H9 (cell line): ENCODE results near the gene TMEM209. TPM values are rescaled to one million over a fixed set of nuclear protein-coding genes. Genes with fewer than 3 reads are reported as not detected.

Experiments
- DNase-seq: peaks from one replicate; pipeline ENCODE4 v3.0.0-alpha.2; 2017
- H2AFZ ChIP-seq: one replicate; pipeline ENCODE4 v1.6.1; 2013; ENCODE audit warnings: mild to moderate bottlenecking, low read length, control low read depth, moderate library complexity
- H2AK5ac ChIP-seq: 2 replicates; pipeline ENCODE4 v1.6.1; 2013; ENCODE audit warnings: low read length, control low read depth, mixed read lengths; ENCODE audit not compliant: insufficient read length
- H2BK120ac ChIP-seq: one replicate; pipeline ENCODE4 v1.6.1; 2013; ENCODE audit warnings: low read depth, mild to moderate bottlenecking, low read length, control low read depth, inconsistent platforms; ENCODE audit not compliant: poor library complexity, severe bottlenecking
- H2BK12ac ChIP-seq: 2 replicates; pipeline ENCODE4 v1.6.1; 2013; ENCODE audit warnings: low read length, control low read depth, mixed read lengths, low read depth; ENCODE audit not compliant: insufficient read length
- H2BK15ac ChIP-seq: 2 replicates; pipeline ENCODE4 v1.6.1; 2013; ENCODE audit warnings: low read depth, low read length, control low read depth
- H2BK20ac ChIP-seq: one replicate; pipeline ENCODE4 v1.6.1; 2013; ENCODE audit warnings: low read depth, mild to moderate bottlenecking, low read length, control low read depth, inconsistent platforms; ENCODE audit not compliant: poor library complexity, severe bottlenecking
- H2BK5ac ChIP-seq: 2 replicates; pipeline ENCODE4 v1.6.1; 2013; ENCODE audit warnings: low read length, control low read depth, mixed read lengths; ENCODE audit not compliant: insufficient read length
- H3K14ac ChIP-seq: 2 replicates; pipeline ENCODE4 v1.6.1; 2013; ENCODE audit warnings: low read length, control low read depth; ENCODE audit not compliant: insufficient read depth
- H3K18ac ChIP-seq: 2 replicates; pipeline ENCODE4 v1.6.1; 2013; ENCODE audit warnings: low read depth, mild to moderate bottlenecking, mixed read lengths, low read length, control low read depth; ENCODE audit not compliant: insufficient read length
- H3K23ac ChIP-seq: 2 replicates; pipeline ENCODE4 v1.6.1; 2013; ENCODE audit warnings: low read length, control low read depth, mixed read lengths, low read depth; ENCODE audit not compliant: insufficient read length
- H3K23me2 ChIP-seq: 2 replicates; pipeline ENCODE4 v1.6.1; 2013; ENCODE audit warnings: low read depth, mild to moderate bottlenecking, mixed read lengths, low read length, control low read depth; ENCODE audit not compliant: insufficient read length, poor library complexity, severe bottlenecking
- H3K27ac ChIP-seq: 2 replicates; pipeline ENCODE4 v1.5.1; 2013; ENCODE audit warnings: low read length, control low read depth, mixed read lengths, low read depth; ENCODE audit not compliant: insufficient read length
- H3K27me3 ChIP-seq: 2 replicates; pipeline ENCODE4 v1.6.1; 2013; ENCODE audit warnings: low read length, control low read depth, inconsistent platforms; ENCODE audit not compliant: insufficient read depth
- H3K4ac ChIP-seq: 2 replicates; pipeline ENCODE4 v1.6.1; 2013; ENCODE audit warnings: low read depth, mild to moderate bottlenecking, control low read depth, inconsistent platforms, low read length, moderate library complexity
- H3K4me1 ChIP-seq: 2 replicates; pipeline ENCODE4 v1.6.1; 2013; ENCODE audit warnings: low read length, control low read depth, inconsistent platforms; ENCODE audit not compliant: insufficient read depth
- H3K4me2 ChIP-seq: 2 replicates; pipeline ENCODE4 v1.6.1; 2013; ENCODE audit warnings: low read length, control low read depth, mixed read lengths; ENCODE audit not compliant: insufficient read length, insufficient read depth
- H3K56ac ChIP-seq: 2 replicates; pipeline ENCODE4 v1.6.1; 2013; ENCODE audit warnings: low read depth, mild to moderate bottlenecking, mixed read lengths, low read length, control low read depth; ENCODE audit not compliant: insufficient read length
- H3K79me1 ChIP-seq: 2 replicates; pipeline ENCODE4 v1.6.1; 2013; ENCODE audit warnings: low read depth, mild to moderate bottlenecking, moderate library complexity, low read length, control low read depth, inconsistent platforms; ENCODE audit not compliant: insufficient read depth, poor library complexity, severe bottlenecking
- H3K79me2 ChIP-seq: 2 replicates; pipeline ENCODE4 v1.6.1; 2013; ENCODE audit warnings: low read length, control low read depth, inconsistent platforms; ENCODE audit not compliant: insufficient read depth
- H3K9ac ChIP-seq: 2 replicates; pipeline ENCODE4 v1.6.1; 2013; ENCODE audit warnings: low read length, control low read depth, mixed read lengths; ENCODE audit not compliant: insufficient read length; ENCODE audit errors: extremely low read depth
- H3K9me3 ChIP-seq: one replicate; pipeline ENCODE4 v1.6.1; 2013; ENCODE audit warnings: low read depth, low read length, inconsistent platforms; ENCODE audit not compliant: control insufficient read depth
- H3T11ph ChIP-seq: one replicate; pipeline ENCODE4 v1.6.1; 2013; ENCODE audit warnings: mild to moderate bottlenecking, low read length, control low read depth, inconsistent platforms
- H4K20me1 ChIP-seq: one replicate; pipeline ENCODE4 v1.6.1; 2013; ENCODE audit not compliant: control insufficient read depth, insufficient read length, insufficient read depth
- H4K5ac ChIP-seq: 2 replicates; pipeline ENCODE4 v1.6.1; 2013; ENCODE audit warnings: low read depth, mild to moderate bottlenecking, mixed read lengths, low read length, control low read depth; ENCODE audit not compliant: insufficient read length
- H4K8ac ChIP-seq: replicated peaks from 2 replicates; pipeline ENCODE4 v1.6.1; 2013; ENCODE audit warnings: low read length, control low read depth, mixed read lengths, low read depth; ENCODE audit not compliant: insufficient read length
- H4K91ac ChIP-seq: 2 replicates; pipeline ENCODE4 v1.6.1; 2013; ENCODE audit warnings: low read depth, mild to moderate bottlenecking, moderate library complexity, mixed read lengths, low read length, control low read depth; ENCODE audit not compliant: insufficient read length
- H3K27ac Mint-ChIP-seq, 3 experiments: 2 replicates in 2 of 3; 3 replicates in 1 of 3; pipeline ENCODE4 v1.8.0; 2020 to 2021; ENCODE audit warnings: mixed read lengths in 3 of 3, mild to moderate bottlenecking in 1 of 3, moderate library complexity in 1 of 3
- H3K27me3 Mint-ChIP-seq: 2 replicates; pipeline ENCODE4 v1.8.0; 2021; ENCODE audit warnings: low read depth, mild to moderate bottlenecking, moderate library complexity, mixed read lengths
- H3K36me3 Mint-ChIP-seq, 3 experiments: 2 replicates in 2 of 3; 3 replicates in 1 of 3; pipeline ENCODE4 v1.8.0; 2020 to 2021; ENCODE audit warnings: low read depth in 3 of 3, mixed read lengths in 3 of 3; ENCODE audit not compliant: insufficient read depth in 1 of 3
- H3K4me1 Mint-ChIP-seq, 2 experiments: 2 replicates each; pipeline ENCODE4 v1.8.0; 2020; ENCODE audit warnings: mixed read lengths in 2 of 2
- H3K4me3 Mint-ChIP-seq, 2 experiments: 2 replicates in 1 of 2; 3 replicates in 1 of 2; pipeline ENCODE4 v1.8.0; 2020 to 2021; ENCODE audit warnings: mild to moderate bottlenecking in 2 of 2, mixed read lengths in 2 of 2, moderate library complexity in 1 of 2
- H3K9me3 Mint-ChIP-seq, 2 experiments: 2 replicates in 1 of 2; 3 replicates in 1 of 2; pipeline ENCODE4 v1.8.0; 2020; ENCODE audit warnings: mild to moderate bottlenecking in 2 of 2, mixed read lengths in 2 of 2, moderate library complexity in 1 of 2
- WGBS: extraction: QIAGEN DNeasy Blood & Tissue Kit; methylation state at CpG from one replicate; pipeline ENCODE4 v1.1.7; 2013; ENCODE audit warnings: missing lambda C conversion rate, low lambda C conversion rate, mixed read lengths; ENCODE audit not compliant: insufficient read length; ENCODE audit errors: extremely low coverage; 5-methylcytosine and 5-hydroxymethylcytosine counted together
- total RNA-seq: library from RNA; stranded (reverse); gene quantifications from 2 replicates; pipeline ENCODE4 v1.2.1, GENCODE V29; 2021
- TF ChIP-seq, protein P1 (sequence below): fragments of 200-600 bp; sonication (generic); conservative IDR thresholded peaks from 3 replicates; pipeline ENCODE4 v1.8.0; 2021; ENCODE audit warnings: antibody characterized with exemption, mild to moderate bottlenecking

Gene TMEM209
- total RNA-seq, 1 experiment from 2014 or later = 30.8 TPM

DNA sequence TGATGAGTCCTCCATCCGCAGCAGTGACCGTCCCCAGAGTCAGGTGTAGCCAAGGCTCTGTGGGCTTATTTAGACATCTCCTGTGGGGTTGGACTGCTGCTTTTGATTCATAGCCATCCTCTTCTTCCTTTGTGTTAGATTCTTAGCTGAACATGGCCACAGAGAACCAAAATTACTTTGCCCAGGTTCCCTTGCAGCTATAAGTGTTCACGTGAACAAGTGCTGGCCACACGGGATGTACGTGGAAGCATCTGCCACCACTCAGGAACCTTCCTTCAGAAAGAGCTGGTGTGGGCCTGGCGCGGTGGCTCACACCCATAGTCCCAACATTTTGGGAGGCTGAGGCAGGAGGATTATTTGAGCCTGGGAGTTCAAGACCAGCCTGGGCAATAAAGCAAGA, 49.1 kb downstream of the TMEM209 start:
- Histone ChIP-seq H2BK15ac (no peak overlapping the region), H3K23ac (no peak overlapping the region), H3K79me1 (no peaks in the 10 kb centered on the region), H3K79me2 (no peaks in the 10 kb centered on the region), H3T11ph (no peak overlapping the region), H3K4me1 (no peaks in the 10 kb centered on the region), H3K4me2 (no peak overlapping the region), H2BK120ac (no peak overlapping the region), H3K14ac (no peak overlapping the region), H4K5ac (no peak overlapping the region), H4K8ac (no peak overlapping the region), H3K9ac (no peak overlapping the region), H2BK20ac (no peak overlapping the region), H3K9me3 (no peaks in the 10 kb centered on the region), H3K23me2 (no peaks in the 10 kb centered on the region), H3K27me3 (no peaks in the 10 kb centered on the region), H4K20me1 (no peaks in the 10 kb centered on the region), H3K18ac (no peak overlapping the region), H2AK5ac (no peak overlapping the region), H3K27ac (no peak overlapping the region), H3K4ac (no peak overlapping the region), H2AFZ (no peak overlapping the region), H2BK5ac (no peak overlapping the region), H4K91ac (no peak overlapping the region), H2BK12ac (no peak overlapping the region), H3K56ac (no peak overlapping the region)
- Mint-ChIP-seq H3K27ac (no peak overlapping the region), H3K9me3 (peaks cover 4 to 5% of the 10 kb centered on the region in 2 experiments; a peak in 3 of 5 replicates), H3K36me3 (peaks cover 21 to 39% (median 34%) of the 10 kb centered on the region in 3 experiments), H3K4me3 (no peak overlapping the region), H3K4me1 (no peaks in the 10 kb centered on the region), H3K27me3 (no peaks in the 10 kb centered on the region)
- TF ChIP-seq, protein P1, sequence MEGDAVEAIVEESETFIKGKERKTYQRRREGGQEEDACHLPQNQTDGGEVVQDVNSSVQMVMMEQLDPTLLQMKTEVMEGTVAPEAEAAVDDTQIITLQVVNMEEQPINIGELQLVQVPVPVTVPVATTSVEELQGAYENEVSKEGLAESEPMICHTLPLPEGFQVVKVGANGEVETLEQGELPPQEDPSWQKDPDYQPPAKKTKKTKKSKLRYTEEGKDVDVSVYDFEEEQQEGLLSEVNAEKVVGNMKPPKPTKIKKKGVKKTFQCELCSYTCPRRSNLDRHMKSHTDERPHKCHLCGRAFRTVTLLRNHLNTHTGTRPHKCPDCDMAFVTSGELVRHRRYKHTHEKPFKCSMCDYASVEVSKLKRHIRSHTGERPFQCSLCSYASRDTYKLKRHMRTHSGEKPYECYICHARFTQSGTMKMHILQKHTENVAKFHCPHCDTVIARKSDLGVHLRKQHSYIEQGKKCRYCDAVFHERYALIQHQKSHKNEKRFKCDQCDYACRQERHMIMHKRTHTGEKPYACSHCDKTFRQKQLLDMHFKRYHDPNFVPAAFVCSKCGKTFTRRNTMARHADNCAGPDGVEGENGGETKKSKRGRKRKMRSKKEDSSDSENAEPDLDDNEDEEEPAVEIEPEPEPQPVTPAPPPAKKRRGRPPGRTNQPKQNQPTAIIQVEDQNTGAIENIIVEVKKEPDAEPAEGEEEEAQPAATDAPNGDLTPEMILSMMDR = no peak
- DNase-seq = no peak
- no CpG with 5 or more reads among the region's 7 CpGs for WGBS
